Measurements from ENCODE around the gene ADRA2B.

DNA sequence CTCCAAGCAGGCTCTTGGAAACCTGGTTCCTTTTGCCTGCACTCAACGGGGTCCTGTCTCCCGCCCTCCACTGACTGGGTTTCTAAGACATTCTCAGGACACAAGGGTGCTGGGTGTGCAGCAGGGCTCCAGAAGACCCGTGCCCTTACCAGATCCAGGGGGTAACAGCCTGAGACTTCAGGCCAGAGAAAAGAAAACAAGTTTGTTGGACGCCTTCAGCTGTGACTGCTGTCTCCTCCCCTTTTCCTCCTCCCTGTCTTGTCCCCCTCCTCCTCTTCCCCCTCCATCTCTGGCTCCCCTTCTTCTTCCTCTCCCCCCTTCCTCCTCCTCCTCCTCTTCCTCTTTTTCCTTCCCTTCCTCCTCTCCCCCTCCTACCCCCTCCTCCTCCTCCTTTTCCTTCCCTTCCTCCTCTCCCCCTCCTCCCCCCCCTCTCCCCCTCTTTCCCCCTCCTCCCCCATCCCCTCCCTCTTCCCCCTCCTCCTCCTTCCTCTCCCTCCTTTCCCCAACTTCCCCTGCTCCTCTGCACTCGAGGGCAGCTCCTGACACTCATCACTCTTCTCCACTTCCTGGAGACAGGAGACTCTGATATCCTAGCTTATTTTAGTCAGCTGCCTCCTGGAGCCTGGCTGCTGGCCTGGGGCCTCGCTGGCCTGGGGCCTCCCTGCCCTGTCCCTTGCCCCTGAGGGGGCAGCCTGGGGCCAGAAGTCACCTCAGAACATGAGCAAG lies 12.4 kb downstream of the ADRA2B start:
- TF ChIP-seq, protein P1, sequence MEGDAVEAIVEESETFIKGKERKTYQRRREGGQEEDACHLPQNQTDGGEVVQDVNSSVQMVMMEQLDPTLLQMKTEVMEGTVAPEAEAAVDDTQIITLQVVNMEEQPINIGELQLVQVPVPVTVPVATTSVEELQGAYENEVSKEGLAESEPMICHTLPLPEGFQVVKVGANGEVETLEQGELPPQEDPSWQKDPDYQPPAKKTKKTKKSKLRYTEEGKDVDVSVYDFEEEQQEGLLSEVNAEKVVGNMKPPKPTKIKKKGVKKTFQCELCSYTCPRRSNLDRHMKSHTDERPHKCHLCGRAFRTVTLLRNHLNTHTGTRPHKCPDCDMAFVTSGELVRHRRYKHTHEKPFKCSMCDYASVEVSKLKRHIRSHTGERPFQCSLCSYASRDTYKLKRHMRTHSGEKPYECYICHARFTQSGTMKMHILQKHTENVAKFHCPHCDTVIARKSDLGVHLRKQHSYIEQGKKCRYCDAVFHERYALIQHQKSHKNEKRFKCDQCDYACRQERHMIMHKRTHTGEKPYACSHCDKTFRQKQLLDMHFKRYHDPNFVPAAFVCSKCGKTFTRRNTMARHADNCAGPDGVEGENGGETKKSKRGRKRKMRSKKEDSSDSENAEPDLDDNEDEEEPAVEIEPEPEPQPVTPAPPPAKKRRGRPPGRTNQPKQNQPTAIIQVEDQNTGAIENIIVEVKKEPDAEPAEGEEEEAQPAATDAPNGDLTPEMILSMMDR (IDR thresholded peaks at IDR 0.05), result no peak
- TF ChIP-seq POLR2A (IDR thresholded peaks at IDR 0.05), result no peak
- TF ChIP-seq POLR2AphosphoS5 (IDR thresholded peaks at IDR 0.05), result no peak

All from stomach (tissue), 4 donors.